GM18951 (cell line): ENCODE measurements around the gene OPN1SW.

Source experiments
- POLR2A ChIP-seq: IDR thresholded peaks from 4 replicates; pipeline ENCODE4 v1.6.1; 2011; ENCODE audit warnings: mild to moderate bottlenecking; ENCODE audit not compliant: insufficient read length, insufficient read depth; ENCODE audit errors: extremely low read depth
- in situ Hi-C: fragments of 300-500 bp; cut with MboI; formaldehyde crosslinking; loops from one replicate; pipeline ENCODE4 v1.12.0; 2022; ENCODE audit warnings: low sequenced_read_pairs, mixed read lengths, inconsistent platforms; ENCODE audit not compliant: unreplicated experiment

The OPN1SW gene

GRCh38 chr7:128729494-128729893 lies 46.1 kb downstream of the OPN1SW start:
- in situ Hi-C loops = no loop called here
- TF ChIP-seq POLR2A = no peak

DNA sequence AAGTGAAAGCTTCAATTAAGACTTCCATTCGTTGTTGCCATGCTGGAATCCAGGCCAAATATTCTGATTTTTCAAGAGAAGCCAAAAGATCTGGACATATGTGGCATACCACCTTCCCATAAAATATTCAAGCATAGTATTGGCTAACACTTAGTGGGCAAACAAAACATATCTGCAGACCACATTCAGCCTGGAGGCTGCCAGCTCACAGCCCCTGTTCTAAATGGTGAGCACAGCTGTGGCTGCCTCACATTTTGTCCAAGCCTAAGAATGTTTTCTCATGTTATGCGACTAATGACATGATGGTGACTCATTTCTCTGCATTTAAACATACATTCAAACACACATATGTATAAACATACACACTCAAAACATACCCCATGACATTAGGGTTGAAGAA lies 47.0 kb downstream of the OPN1SW start:
- in situ Hi-C loops = no loop called here
- TF ChIP-seq POLR2A = no peak

GRCh38 chr7:128727239-128727638 lies 48.4 kb downstream of the OPN1SW start:
- in situ Hi-C loops = no loop called here
- no peak for TF ChIP-seq POLR2A

- in situ Hi-C loops = no loop called here
- TF ChIP-seq POLR2A = no peak
Measured at GRCh38 chr7:128726737-128727072, 48.9 kb downstream of the OPN1SW start.

GRCh38 chr7:128726059-128726736 lies 49.4 kb downstream of the OPN1SW start:
- in situ Hi-C loops = no loop called here
- no peak for TF ChIP-seq POLR2A

- in situ Hi-C loops = no loop called here
Measured at GRCh38 chr7:128725531-128725930, 50.1 kb downstream of the OPN1SW start.

GRCh38 chr7:128724743-128725142 lies 50.9 kb downstream of the OPN1SW start:
- TF ChIP-seq POLR2A = no peak
- in situ Hi-C loops = no loop called here

More at GRCh38 chr7:128725531-128725930, 50.1 kb downstream of the OPN1SW start:
- TF ChIP-seq POLR2A = no peak
